Colonic mucosa (tissue), 4 donors: ENCODE data around the gene DNTT. TPM values are rescaled to one million over a fixed set of nuclear protein-coding genes. Genes with fewer than 3 reads are reported as not detected.
A peak's percentile ranks its signal among the peaks of the same experiment; 100 is the strongest.

Source experiments
- DNase-seq: peaks from one replicate; pipeline ENCODE4 v3.0.0-alpha.2; 2020
- H3K27ac ChIP-seq: fragments of 200-600 bp; one replicate; pipeline ENCODE4 v1.8.0; 2021
- H3K27me3 ChIP-seq: fragments of 200-600 bp; one replicate; pipeline ENCODE4 v1.8.0; 2021
- H3K36me3 ChIP-seq: fragments of 200-600 bp; one replicate; pipeline ENCODE4 v1.8.0; 2021
- H3K4me1 ChIP-seq: fragments of 200-600 bp; one replicate; pipeline ENCODE4 v1.8.0; 2021; ENCODE audit warnings: mild to moderate bottlenecking
- H3K4me3 ChIP-seq: fragments of 200-600 bp; one replicate; pipeline ENCODE4 v1.8.0; 2021
- H3K9ac ChIP-seq, 2 donors: one replicate each; pipeline ENCODE4 v1.7.0; 2013; ENCODE audit warnings: control low read depth in 2 of 2, low read depth in 2 of 2, low read length in 2 of 2
- H3K9me3 ChIP-seq: fragments of 200-600 bp; one replicate; pipeline ENCODE4 v1.8.0; 2021
- intact Hi-C: fragments of 100-400 bp; cut with DNase I; formaldehyde crosslinking; loops from one replicate; pipeline ENCODE4 v1.14.1; 2022
- total RNA-seq, 2 donors: library from RNA; stranded (reverse); fragmentation: NEBNext Ultra II Directional in 1 of 2; extraction: Animal tissue kit (Norgen Biotek cat#: 25700) in 1 of 2; gene quantifications; one replicate each; pipeline ENCODE4 v1.2.1, GENCODE V29; 2021
- TF ChIP-seq, protein P1 (sequence below): fragments of 200-600 bp; IDR thresholded peaks from one replicate; pipeline ENCODE4 v1.8.0; 2022; ENCODE audit warnings: antibody characterized with exemption, mild to moderate bottlenecking
- donor health status: healthy.
- donor health status: DM: no; HTN: no; CAD: no.
- donor health status: DM: no; HTN: no; CAD: no.

DNTT gene
- total RNA-seq, 2 donors from 2014 or later, result not detected

DNA sequence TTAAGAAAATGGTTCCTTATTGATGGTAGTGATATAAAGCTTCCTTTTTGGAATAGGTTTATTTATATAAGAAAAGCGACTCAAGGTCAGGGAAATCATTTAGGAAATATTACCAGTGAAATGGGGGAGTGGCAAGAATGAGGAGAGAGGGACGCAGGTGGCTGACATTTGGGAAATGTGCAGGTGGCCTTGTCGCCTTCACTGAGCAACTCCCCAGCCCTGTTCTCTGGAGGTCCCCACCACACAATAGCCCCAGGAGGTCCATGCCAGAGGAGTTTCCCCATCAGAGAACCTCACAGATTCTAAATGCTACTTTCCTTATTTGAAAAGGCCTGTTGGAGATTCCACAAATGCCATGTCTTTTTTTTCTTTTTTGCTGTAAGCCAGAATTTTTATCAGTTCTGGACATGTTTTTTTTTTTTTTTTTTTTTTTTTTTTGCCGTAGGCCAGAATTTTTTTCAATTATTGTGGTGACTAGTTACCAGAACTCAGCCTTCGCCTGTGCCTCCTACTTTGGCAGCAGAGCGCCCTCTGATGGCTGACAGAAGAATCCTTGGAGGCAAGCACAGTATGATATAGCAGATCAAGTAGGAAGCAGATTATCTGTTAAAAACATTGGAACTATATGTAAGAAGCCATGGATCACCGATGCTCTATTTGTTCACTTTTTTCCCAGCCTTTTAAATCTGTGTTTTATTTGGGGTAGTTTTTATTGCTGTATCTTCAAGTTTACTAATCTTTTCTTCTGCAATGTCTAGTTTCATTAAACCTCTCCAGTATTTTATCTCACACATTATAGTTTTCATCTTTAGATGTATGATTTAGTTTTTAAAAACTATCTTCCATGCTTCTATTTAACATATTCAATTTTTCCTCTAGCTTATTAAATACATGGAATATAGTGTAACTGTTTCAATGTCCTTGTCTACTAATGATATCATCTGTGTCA is 36.0 kb downstream of the DNTT start:
- no peaks in the 10 kb centered on the region for H3K9me3 ChIP-seq
- H3K4me1 ChIP-seq, result no peaks in the 10 kb centered on the region
- H3K9ac ChIP-seq, result no peak overlapping the region
- TF ChIP-seq, protein P1, sequence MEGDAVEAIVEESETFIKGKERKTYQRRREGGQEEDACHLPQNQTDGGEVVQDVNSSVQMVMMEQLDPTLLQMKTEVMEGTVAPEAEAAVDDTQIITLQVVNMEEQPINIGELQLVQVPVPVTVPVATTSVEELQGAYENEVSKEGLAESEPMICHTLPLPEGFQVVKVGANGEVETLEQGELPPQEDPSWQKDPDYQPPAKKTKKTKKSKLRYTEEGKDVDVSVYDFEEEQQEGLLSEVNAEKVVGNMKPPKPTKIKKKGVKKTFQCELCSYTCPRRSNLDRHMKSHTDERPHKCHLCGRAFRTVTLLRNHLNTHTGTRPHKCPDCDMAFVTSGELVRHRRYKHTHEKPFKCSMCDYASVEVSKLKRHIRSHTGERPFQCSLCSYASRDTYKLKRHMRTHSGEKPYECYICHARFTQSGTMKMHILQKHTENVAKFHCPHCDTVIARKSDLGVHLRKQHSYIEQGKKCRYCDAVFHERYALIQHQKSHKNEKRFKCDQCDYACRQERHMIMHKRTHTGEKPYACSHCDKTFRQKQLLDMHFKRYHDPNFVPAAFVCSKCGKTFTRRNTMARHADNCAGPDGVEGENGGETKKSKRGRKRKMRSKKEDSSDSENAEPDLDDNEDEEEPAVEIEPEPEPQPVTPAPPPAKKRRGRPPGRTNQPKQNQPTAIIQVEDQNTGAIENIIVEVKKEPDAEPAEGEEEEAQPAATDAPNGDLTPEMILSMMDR, result peak; percentile 83
- no peak overlapping the region for H3K27ac ChIP-seq
- no peaks in the 10 kb centered on the region for H3K36me3 ChIP-seq
- DNase-seq, result peak; percentile 62
- no peaks in the 10 kb centered on the region for H3K27me3 ChIP-seq
- intact Hi-C loops, result loop anchor here (10.0 kb wide), 1 partner anchor 325 kb away; no protein-coding TSS in a partner anchor
- H3K4me3 ChIP-seq, result no peak overlapping the region

DNA sequence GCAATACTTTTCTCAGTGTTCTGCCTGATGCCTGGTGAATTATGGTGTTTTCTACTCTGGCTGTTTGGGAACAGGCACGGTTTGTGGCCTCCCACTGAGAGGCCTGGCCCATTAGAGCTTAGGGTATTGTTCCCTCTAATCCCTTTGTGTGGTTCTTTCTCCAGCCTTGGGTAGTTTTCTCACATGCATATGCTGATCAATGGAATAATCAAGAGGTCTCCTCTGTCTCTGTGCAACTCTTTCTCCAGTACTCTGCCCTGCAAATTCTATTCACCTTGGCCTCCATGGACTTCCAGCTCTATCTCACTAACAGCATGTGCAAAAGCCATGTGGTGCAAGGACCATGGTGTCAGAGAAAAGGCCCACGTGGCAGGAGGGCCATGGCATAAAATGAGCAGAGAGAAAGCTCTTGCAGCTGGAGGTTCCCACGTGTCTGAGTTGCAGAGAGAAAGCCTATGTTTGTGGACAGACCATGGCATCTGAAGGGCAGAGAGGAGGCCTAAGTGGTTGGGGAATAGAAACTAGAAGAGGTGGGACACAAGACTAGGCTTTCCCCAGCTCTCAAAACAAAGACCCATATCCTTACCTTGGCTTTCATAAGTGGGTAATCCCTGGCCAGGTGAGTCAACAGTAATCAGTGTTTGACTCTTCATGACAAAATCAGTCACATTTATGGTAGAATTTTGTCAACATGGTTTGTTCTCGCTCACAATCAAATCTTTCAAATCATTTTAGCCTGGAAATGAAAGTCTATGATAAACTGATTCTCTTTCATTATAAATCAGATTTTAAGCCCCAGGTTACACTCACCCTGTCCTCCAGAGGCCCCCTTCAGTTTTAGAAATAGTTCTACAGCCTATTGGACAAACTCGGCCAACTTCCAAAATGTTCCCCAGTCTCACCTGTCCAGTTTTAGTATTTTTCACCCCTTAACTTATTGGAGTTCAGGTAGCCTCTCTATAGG is 37.3 kb downstream of the DNTT start:
- no peak overlapping the region for H3K27ac ChIP-seq
- H3K4me3 ChIP-seq, result no peak overlapping the region
- no peak overlapping the region for H3K9ac ChIP-seq
- no peaks in the 10 kb centered on the region for H3K4me1 ChIP-seq
- H3K27me3 ChIP-seq, result no peaks in the 10 kb centered on the region
- intact Hi-C loops, result no loop called here
- no peak for DNase-seq
- H3K36me3 ChIP-seq, result no peaks in the 10 kb centered on the region
- H3K9me3 ChIP-seq, result no peaks in the 10 kb centered on the region
- TF ChIP-seq, protein P1, result no peak

DNA sequence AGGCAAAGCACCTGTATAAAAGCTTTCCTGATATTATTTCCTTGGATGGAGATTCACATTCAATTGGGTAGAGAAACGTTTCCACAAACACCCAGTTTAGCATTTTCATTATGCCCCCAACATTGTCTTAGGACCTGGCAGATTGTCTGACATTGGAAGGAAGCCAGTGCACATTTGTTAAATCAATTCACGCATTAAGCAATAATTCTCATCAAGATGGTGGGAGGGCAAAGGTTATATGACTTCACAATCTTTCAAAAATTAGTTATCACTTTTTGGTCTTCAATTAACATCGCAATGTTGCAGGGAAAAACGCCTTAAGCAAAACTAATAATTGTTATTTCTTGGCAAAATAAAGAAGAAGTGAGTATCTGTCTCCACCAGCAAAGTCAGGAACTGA is 38.2 kb downstream of the DNTT start:
- intact Hi-C loops, result no loop called here
- TF ChIP-seq, protein P1, result no peak
- Histone ChIP-seq H3K27ac (no peak overlapping the region), H3K4me3 (no peak overlapping the region), H3K36me3 (no peaks in the 10 kb centered on the region), H3K4me1 (no peaks in the 10 kb centered on the region), H3K27me3 (no peaks in the 10 kb centered on the region), H3K9ac (no peak overlapping the region), H3K9me3 (no peaks in the 10 kb centered on the region)
- DNase-seq, result no peak

DNA sequence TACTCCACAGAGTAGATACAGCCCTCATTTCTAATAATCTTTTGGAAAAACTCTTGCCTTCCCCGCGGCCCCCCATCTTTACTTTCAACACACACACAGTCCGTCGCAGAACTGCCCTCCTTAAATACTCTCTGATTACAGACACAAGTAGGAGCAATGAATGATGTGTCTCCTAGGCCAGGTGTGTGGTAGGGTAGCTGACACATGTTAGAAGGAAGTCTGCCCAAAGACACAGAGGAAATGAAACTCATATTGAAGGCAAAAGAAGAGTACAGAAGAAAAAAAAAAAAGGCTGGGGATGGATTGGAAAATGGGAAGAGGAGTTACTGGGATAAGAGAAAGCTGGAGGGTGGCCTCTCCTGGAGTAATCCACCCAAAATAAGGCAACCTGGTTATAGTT is 39.9 kb downstream of the DNTT start:
- Histone ChIP-seq H3K4me1 (no peaks in the 10 kb centered on the region), H3K4me3 (no peak overlapping the region), H3K9ac (no peak overlapping the region), H3K27me3 (no peaks in the 10 kb centered on the region), H3K9me3 (no peaks in the 10 kb centered on the region), H3K27ac (no peak overlapping the region), H3K36me3 (no peaks in the 10 kb centered on the region)
- TF ChIP-seq, protein P1, result no peak
- intact Hi-C loops, result no loop called here
- DNase-seq, result no peak

DNA sequence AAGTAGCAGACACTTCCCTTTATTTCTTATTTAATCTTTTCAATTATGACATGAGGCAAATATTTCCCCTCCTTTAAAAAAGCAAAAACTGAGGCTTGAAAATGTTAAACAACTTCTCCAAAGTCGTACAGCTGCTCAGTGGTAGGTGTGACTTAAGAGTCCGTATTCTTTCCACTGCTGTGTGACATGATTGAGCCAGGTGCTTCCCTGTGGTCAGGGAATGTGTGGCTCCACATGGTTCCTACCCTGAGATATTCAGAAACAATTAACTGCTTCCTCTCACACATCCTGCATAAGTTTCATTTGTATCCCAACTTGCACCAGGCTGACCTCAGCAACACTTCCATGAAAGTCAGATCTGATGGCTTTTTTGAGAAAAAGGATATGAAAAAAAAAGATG is 41.0 kb downstream of the DNTT start:
- intact Hi-C loops, result no loop called here
- TF ChIP-seq, protein P1, result no peak
- H3K27ac ChIP-seq, result no peak overlapping the region
- no peaks in the 10 kb centered on the region for H3K4me1 ChIP-seq
- H3K9ac ChIP-seq, result no peak overlapping the region
- no peak overlapping the region for H3K4me3 ChIP-seq
- no peak for DNase-seq
- no peaks in the 10 kb centered on the region for H3K27me3 ChIP-seq
- H3K36me3 ChIP-seq, result no peaks in the 10 kb centered on the region
- no peaks in the 10 kb centered on the region for H3K9me3 ChIP-seq
